IMR-90 (cell line): ENCODE measurements around the gene GCN1.

Experiments
- POLR2A ChIP-seq: IDR thresholded peaks from 2 replicates; pipeline ENCODE4 v1.6.1; 2012; ENCODE audit warnings: mild to moderate bottlenecking, low read depth, low read length
- RCOR1 ChIP-seq: IDR thresholded peaks from 2 replicates; pipeline ENCODE4 v1.6.1; 2012; ENCODE audit warnings: mild to moderate bottlenecking, low read length, improper control_type of control experiment; ENCODE audit not compliant: insufficient replicate concordance
- SMC3 ChIP-seq: fragments of 150-350 bp; IDR thresholded peaks from 2 replicates; pipeline ENCODE4 v1.6.1; 2016; ENCODE audit warnings: low read depth, mild to moderate bottlenecking, antibody characterized with exemption, low read length, moderate library complexity
- TF ChIP-seq, protein P1 (sequence below): conservative IDR thresholded peaks from 2 replicates; pipeline ENCODE4 v1.5.1; 2012; ENCODE audit warnings: mild to moderate bottlenecking, low read depth, low read length, improper control_type of control experiment

DNA sequence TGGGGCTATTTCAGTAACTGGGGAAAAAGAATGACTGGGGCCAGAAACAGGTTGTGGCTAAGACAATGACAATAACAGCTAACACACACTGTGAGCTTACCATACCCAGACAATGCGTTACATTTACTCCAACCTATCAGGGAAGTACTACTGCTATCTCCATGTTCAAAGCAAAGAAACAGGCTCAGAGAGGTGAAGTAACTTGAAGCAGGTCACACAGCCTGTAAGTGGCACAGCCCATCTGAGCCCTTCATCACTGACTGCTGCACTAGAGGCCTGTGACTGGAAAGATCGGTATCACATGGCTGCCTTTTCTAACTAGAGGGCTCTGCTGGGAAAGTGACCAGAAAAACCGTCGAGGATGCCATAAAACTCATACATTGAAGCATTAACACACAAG lies 7.9 kb downstream of the GCN1 start:
- TF ChIP-seq, protein P1, sequence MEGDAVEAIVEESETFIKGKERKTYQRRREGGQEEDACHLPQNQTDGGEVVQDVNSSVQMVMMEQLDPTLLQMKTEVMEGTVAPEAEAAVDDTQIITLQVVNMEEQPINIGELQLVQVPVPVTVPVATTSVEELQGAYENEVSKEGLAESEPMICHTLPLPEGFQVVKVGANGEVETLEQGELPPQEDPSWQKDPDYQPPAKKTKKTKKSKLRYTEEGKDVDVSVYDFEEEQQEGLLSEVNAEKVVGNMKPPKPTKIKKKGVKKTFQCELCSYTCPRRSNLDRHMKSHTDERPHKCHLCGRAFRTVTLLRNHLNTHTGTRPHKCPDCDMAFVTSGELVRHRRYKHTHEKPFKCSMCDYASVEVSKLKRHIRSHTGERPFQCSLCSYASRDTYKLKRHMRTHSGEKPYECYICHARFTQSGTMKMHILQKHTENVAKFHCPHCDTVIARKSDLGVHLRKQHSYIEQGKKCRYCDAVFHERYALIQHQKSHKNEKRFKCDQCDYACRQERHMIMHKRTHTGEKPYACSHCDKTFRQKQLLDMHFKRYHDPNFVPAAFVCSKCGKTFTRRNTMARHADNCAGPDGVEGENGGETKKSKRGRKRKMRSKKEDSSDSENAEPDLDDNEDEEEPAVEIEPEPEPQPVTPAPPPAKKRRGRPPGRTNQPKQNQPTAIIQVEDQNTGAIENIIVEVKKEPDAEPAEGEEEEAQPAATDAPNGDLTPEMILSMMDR, result no peak
- TF ChIP-seq RCOR1, result no peak
- TF ChIP-seq POLR2A, result no peak
- TF ChIP-seq SMC3, result no peak
